K562 (cell line): ENCODE results near the gene UFSP1. TPM values are rescaled to one million over a fixed set of nuclear protein-coding genes. Genes with fewer than 3 reads are reported as not detected.

Source experiments
- ATF7 ChIP-seq: fragments of 450-650 bp; IDR thresholded peaks from 2 replicates; pipeline ENCODE4 v1.7.1; 2014; ENCODE audit warnings: mild to moderate bottlenecking, moderate library complexity
- CBFA2T3 ChIP-seq: fragments of 450-650 bp; IDR thresholded peaks from 2 replicates; pipeline ENCODE4 v1.6.1; 2017
- CBX3 ChIP-seq, 2 experiments: IDR thresholded peaks; 1 replicate in 1 of 2; 2 replicates in 1 of 2; pipeline ENCODE4 v1.6.1; 2012; ENCODE audit warnings: inconsistent platforms in 2 of 2, low read length in 2 of 2, borderline replicate concordance in 1 of 2, control low read depth in 1 of 2
- CBX8 ChIP-seq: fragments of 200-600 bp; sonication (generic); IDR thresholded peaks from 2 replicates; pipeline ENCODE4 v1.6.1; 2012; ENCODE audit warnings: borderline replicate concordance, mixed run types, low read depth, mild to moderate bottlenecking, moderate library complexity, mixed read lengths, low read length, control low read depth, inconsistent platforms; ENCODE audit not compliant: poor library complexity, severe bottlenecking; ENCODE audit errors: extremely low read depth
- CREBBP ChIP-seq: IDR thresholded peaks from one replicate; pipeline ENCODE4 v1.6.1; 2012; ENCODE audit warnings: low read depth, mild to moderate bottlenecking, control low read depth, inconsistent platforms, low read length
- KAT2B ChIP-seq: IDR thresholded peaks from one replicate; pipeline ENCODE4 v1.6.1; 2012; ENCODE audit warnings: low read depth, mild to moderate bottlenecking, control low read depth, inconsistent platforms, low read length, moderate library complexity
- MYNN ChIP-seq, 2 experiments: sonication (generic); formaldehyde crosslinking in 1 of 2; IDR thresholded peaks; 2 replicates each; pipeline versions ENCODE4 v1.5.0 to v1.6.1; 2016 to 2020; ENCODE audit warnings: antibody characterized with exemption in 1 of 2, missing genetic modification reagents in 1 of 2
- NUFIP1 ChIP-seq: fragments of 450-650 bp; IDR thresholded peaks from 2 replicates; pipeline ENCODE4 v1.6.1; 2018; ENCODE audit not compliant: partially characterized antibody
- PHF8 ChIP-seq: fragments of 200-600 bp; sonication (generic); IDR thresholded peaks from 2 replicates; pipeline ENCODE4 v1.6.1; 2012; ENCODE audit warnings: mixed run types, mild to moderate bottlenecking, inconsistent platforms, low read length, moderate library complexity, borderline replicate concordance
- POLR2A ChIP-seq: fragments of 450-650 bp; conservative IDR thresholded peaks from 2 replicates; pipeline ENCODE4 v1.6.1; 2016
- RBM15 ChIP-seq: fragments of 200-400 bp; formaldehyde crosslinking; IDR thresholded peaks from 2 replicates; pipeline ENCODE4 v1.6.1; 2018; ENCODE audit warnings: mild to moderate bottlenecking, low read length, moderate library complexity; ENCODE audit not compliant: insufficient read depth
- RNF2 ChIP-seq: sonication (generic); IDR thresholded peaks from 2 replicates; pipeline ENCODE4 v1.6.1; 2016
- SMC3 ChIP-seq: conservative IDR thresholded peaks from 2 replicates; pipeline ENCODE4 v1.6.1; 2011; ENCODE audit warnings: low read depth, low read length, improper control_type of control experiment; ENCODE audit not compliant: insufficient read depth
- STAT6 ChIP-seq: sonication (generic); formaldehyde crosslinking; IDR thresholded peaks from 2 replicates; pipeline ENCODE4 v1.8.1; 2023; ENCODE audit warnings: mild to moderate bottlenecking, missing genetic modification reagents
- ZNF263 ChIP-seq: sonication (generic); formaldehyde crosslinking; IDR thresholded peaks from 2 replicates; pipeline ENCODE4 v1.8.0; 2022; ENCODE audit warnings: mild to moderate bottlenecking, missing genetic modification reagents, borderline replicate concordance
- ZNF311 ChIP-seq: fragments of 250-450 bp; sonication (Bioruptor Pico); IDR thresholded peaks from 2 replicates; pipeline ENCODE4 v1.4.0; 2020; ENCODE audit warnings: mild to moderate bottlenecking, moderate library complexity
- ZNF436 ChIP-seq: fragments of 250-450, 450-650 bp; sonication (Bioruptor Pico); formaldehyde crosslinking; IDR thresholded peaks from 2 replicates; pipeline ENCODE4 v1.7.0; 2020; ENCODE audit warnings: mild to moderate bottlenecking
- ZNF668 ChIP-seq: fragments of 250-450 bp; sonication (Bioruptor Pico); IDR thresholded peaks from 2 replicates; pipeline ENCODE4 v1.8.0; 2022; ENCODE audit warnings: mild to moderate bottlenecking, inconsistent platforms
- ZNF695 ChIP-seq: fragments of 450-650 bp; formaldehyde crosslinking; IDR thresholded peaks from 2 replicates; pipeline ENCODE4 v1.4.0; 2020; ENCODE audit warnings: mild to moderate bottlenecking, moderate library complexity
- ZNF830 ChIP-seq: fragments of 250-450 bp; sonication (Bioruptor Pico); IDR thresholded peaks from 2 replicates; pipeline ENCODE4 v1.5.0; 2021; ENCODE audit warnings: mild to moderate bottlenecking
- polyA plus RNA-seq, 8 experiments: library from polyadenylated mRNA; depleted of rRNA in 4 of 8; stranded (reverse) in 5 of 8; unstranded in 3 of 8; fragments of >200 nt; fragmentation: Nextera tagmentation in 2 of 8; fragmentation: Illumina TruSeq in 1 of 8; extraction: Ambion mirVana in 2 of 8; extraction: Trizol in 1 of 8; gene quantifications; 2 replicates each; pipeline versions ENCODE4 v1.2.1 to v1.2.3, GENCODE V29; 2011 to 2014; ENCODE audit warnings: inconsistent platforms in 1 of 8, missing spikeins in 1 of 8
- total RNA-seq, 7 experiments: library from RNA; depleted of rRNA in 6 of 7; stranded (reverse); fragments of >200 nt in 6 of 7; fragmentation: Illumina TruSeq in 2 of 7; extraction: Trizol in 2 of 7; gene quantifications; 2 replicates each; pipeline versions ENCODE4 v1.2.1 to v1.2.3, GENCODE V29; 2011 to 2021; ENCODE audit warnings: low replicate concordance in 1 of 7
- TF ChIP-seq, protein P1 (sequence below): sonication (generic); formaldehyde crosslinking; IDR thresholded peaks from 2 replicates; pipeline ENCODE4 v1.8.0; 2022; ENCODE audit warnings: mild to moderate bottlenecking, low read depth, missing genetic modification reagents

UFSP1 gene
- total and polyA plus RNA-seq, 9 of the 15 experiments (the other 6 are each of a cell fraction or from before 2014, with no cell fraction given) = 0.50 to 18.8 (median 2.1) TPM

GRCh38 chr7:100874577-100875355 lies 14.7 kb downstream of the UFSP1 start, which contains the start of gene SRRT (continued):
- no peak; the same call in none of the 2 replicates for TF ChIP-seq STAT6 (CRISPR knock-in tag)
- peak; percentile 97 for TF ChIP-seq PHF8
- no peak for TF ChIP-seq KAT2B
- peak; percentile 98 for TF ChIP-seq POLR2A
- peak; percentile 47; the same call in 1 of the 2 replicates for TF ChIP-seq ZNF668 (CRISPR knock-in tag)
- TF ChIP-seq CBFA2T3 = no peak
- TF ChIP-seq ZNF263 (CRISPR knock-in tag) = peak; percentile 66
- TF ChIP-seq, protein P1, sequence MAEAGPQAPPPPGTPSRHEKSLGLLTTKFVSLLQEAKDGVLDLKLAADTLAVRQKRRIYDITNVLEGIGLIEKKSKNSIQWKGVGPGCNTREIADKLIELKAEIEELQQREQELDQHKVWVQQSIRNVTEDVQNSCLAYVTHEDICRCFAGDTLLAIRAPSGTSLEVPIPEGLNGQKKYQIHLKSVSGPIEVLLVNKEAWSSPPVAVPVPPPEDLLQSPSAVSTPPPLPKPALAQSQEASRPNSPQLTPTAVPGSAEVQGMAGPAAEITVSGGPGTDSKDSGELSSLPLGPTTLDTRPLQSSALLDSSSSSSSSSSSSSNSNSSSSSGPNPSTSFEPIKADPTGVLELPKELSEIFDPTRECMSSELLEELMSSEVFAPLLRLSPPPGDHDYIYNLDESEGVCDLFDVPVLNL = no peak; the same call in 1 of the 2 replicates
- peak in 1 of 2 experiments; percentile 94; a peak in 1 of 3 replicates for TF ChIP-seq CBX3 (IDR thresholded peaks at IDR 0.05; ENCODE audit: borderline replicate concordance in 1 of 2, low read length in 2 of 2)
- no peak for TF ChIP-seq ZNF311 (CRISPR knock-in tag)
- TF ChIP-seq ATF7 = peak; percentile 88
- TF ChIP-seq RBM15 = no peak
- TF ChIP-seq CREBBP = no peak
- peak; percentile 93 for TF ChIP-seq ZNF830 (CRISPR knock-in tag)
- TF ChIP-seq ZNF695 = 0 out of 2 replicates have a peak, but pooled peaks have one; percentile 27
- 0 out of 2 replicates have a peak, but pooled peaks have one; percentile 5 for TF ChIP-seq SMC3
- TF ChIP-seq NUFIP1 = peak; percentile 27
- TF ChIP-seq CBX8 = no peak
- TF ChIP-seq RNF2 = peak; percentile 90
- peak; percentile 61; the same call in 1 of the 2 replicates for TF ChIP-seq MYNN (IDR thresholded peaks at IDR 0.05)
- no peak for TF ChIP-seq MYNN (CRISPR knock-in tag; IDR thresholded peaks at IDR 0.05)
- TF ChIP-seq ZNF436 (CRISPR knock-in tag) = no peak
